GM12891 (cell line): ENCODE data around the gene ATP8B1.

Experiments
- DNase-seq: peaks from one replicate; pipeline ENCODE4 v3.0.0; 2011; ENCODE audit warnings: low spot score; ENCODE audit not compliant: insufficient read length
- FAIRE-seq: peaks from 2 replicates; lab custom pipeline; 2011; peaks lifted over from hg19 to GRCh38; lab: Jason Lieb, UNC
- PAX5 ChIP-seq: IDR thresholded peaks from 2 replicates; pipeline ENCODE4 v1.6.1; 2011; ENCODE audit warnings: low read length, moderate library complexity, mild to moderate bottlenecking; ENCODE audit not compliant: insufficient read depth, severe bottlenecking
- POLR2A ChIP-seq: IDR thresholded peaks from 2 replicates; pipeline ENCODE4 v1.6.1; 2011; ENCODE audit warnings: low read depth, low read length, control low read depth
- POLR2AphosphoS5 ChIP-seq: IDR thresholded peaks from 2 replicates; pipeline ENCODE4 v1.6.1; 2011; ENCODE audit warnings: low read depth, low read length, control low read depth
- POU2F2 ChIP-seq: IDR thresholded peaks from 2 replicates; pipeline ENCODE4 v1.6.1; 2011; ENCODE audit warnings: low read depth, mild to moderate bottlenecking, control low read depth, low read length, moderate library complexity
- SPI1 ChIP-seq: IDR thresholded peaks from 2 replicates; pipeline ENCODE4 v1.6.1; 2011; ENCODE audit warnings: low read depth, low read length, control low read depth
- TAF1 ChIP-seq: IDR thresholded peaks from 2 replicates; pipeline ENCODE4 v1.6.1; 2011; ENCODE audit warnings: low read depth, low read length, control low read depth

ATP8B1 gene

DNA sequence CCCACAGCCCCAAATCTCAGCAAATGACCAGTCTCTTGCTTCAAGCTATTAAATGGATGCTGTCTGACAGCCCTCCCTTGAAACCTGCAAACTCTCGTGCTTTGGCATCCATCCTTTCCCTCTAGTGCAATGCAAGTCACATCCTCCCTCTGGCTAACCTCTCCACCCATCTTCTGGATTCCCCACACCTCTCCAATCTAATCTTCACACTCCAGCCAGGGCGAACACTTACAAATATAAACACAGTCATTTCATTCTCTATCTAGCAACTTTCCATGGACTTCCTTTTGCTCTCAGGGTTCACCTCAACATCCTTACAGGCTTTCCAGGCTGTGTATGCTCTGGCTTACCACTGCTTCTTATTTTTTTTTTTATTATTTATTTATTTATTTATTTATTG is 171.4 kb downstream of the ATP8B1 start:
- TF ChIP-seq TAF1 = no peak
- no peak for TF ChIP-seq POLR2AphosphoS5
- TF ChIP-seq POU2F2 = no peak
- TF ChIP-seq POLR2A = no peak
- no peak for TF ChIP-seq SPI1
- TF ChIP-seq PAX5 = no peak
- no peak for DNase-seq
- peak; percentile 69 for FAIRE-seq

DNA sequence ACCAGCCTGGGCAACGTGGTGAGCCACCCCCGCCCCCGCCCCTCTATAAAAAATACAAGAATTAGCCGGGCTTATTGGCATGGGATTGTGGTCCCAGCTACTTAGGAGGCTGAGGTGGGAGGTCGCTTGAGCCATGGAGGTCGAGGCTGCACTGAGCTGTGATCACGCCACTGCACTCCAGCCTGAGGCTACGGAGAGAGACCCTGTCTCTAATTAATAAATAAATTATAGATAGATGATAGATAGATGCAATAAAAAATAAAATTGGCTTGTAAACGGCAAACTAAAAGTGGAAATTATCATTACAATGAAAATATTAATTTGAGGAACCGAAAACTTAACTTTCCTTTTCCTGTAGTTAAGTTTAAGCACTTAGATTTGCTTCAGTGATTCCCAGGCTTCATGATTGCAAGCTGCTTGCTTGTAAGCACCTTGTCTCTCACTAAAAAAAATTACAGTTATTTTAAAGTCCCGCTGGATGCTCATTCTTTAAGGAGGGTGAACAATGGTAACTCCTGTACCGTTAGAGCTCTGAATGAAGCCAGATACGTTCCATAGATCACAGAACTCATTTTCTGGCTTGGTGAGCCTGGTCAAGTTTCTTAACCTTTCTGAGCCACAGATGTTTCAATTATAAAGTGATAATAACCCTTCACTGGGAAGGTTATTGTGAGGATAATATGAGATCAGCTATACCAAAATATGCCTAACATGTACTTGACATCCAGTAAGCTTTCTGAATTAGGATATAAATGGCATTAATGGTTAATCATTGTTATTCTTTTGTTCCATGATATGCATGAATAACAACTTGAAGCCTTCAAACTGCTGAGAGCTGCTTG is 172.1 kb downstream of the ATP8B1 start:
- DNase-seq (no peak), FAIRE-seq (peak; percentile 69)
- no peak for TF ChIP-seq POLR2A
- no peak for TF ChIP-seq PAX5
- TF ChIP-seq SPI1 = peak; percentile 83
- no peak for TF ChIP-seq TAF1
- no peak for TF ChIP-seq POU2F2
- no peak for TF ChIP-seq POLR2AphosphoS5

DNA sequence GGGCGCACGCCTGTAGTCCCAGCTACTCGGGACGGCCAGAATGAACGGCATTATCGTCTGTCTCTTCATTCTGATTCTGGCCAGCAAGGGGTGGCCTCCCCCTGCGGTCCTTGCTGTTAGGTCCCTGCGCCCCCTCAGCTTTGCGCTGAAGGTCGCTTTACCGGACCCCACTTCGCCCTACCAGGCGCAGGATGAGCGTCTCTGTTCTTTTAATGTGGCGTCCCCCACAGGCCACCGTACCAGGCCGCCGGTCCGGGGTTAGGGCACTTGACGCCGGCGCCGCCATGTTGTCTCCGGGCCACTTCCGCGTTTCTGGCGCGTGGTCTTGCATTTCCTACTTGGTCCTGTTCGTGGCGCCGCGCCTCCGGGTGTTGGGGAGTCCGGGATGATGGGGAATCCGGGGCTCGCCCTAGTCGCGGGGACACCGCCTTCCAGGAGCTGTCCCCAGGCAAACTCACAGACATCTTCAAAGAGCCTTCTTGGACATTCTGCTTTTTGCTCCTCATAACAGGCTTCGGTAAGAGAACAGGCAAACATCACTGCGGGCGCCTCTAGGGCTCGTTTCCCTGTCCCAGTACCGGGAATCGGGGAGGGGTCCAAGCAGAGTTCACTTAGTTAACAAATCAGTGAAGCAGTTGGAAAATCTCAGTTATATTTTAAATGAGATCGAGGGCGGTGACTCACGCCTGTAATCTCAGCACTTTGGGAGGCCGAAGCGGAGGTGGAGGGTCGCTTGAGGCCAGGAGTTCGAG is 172.9 kb downstream of the ATP8B1 start:
- TF ChIP-seq POLR2AphosphoS5 (no peak), TAF1 (peak; percentile 46; the same call in 1 of the 2 replicates), SPI1 (peak; percentile 77)
- peak; percentile 94 for FAIRE-seq

DNA sequence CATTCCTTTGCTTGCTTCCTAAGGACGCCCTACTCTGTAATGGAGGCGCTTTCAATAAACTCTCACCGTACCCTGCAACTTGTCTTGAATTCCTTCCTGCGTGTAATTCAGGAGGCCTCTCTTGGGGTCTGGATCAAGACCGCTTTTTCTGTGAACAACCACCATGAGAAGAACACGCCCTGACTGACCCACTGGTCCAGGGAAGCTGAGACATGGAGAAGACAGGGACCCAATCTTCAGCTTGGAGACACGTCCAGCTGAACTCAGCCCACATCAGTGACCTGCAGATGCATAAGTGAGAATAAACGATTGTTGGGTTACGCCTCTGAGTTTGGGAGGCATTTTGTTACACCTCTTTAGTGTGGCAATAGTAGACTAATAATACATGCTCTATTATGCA is 173.7 kb downstream of the ATP8B1 start:
- FAIRE-seq (peak; percentile 54), DNase-seq (no peak)
- TF ChIP-seq POLR2A (no peak), POLR2AphosphoS5 (no peak), SPI1 (no peak), POU2F2 (no peak), PAX5 (no peak), TAF1 (no peak)

More for the DNA sequence above, 172.9 kb downstream of the ATP8B1 start:
- peak; percentile 82 for DNase-seq

DNA sequence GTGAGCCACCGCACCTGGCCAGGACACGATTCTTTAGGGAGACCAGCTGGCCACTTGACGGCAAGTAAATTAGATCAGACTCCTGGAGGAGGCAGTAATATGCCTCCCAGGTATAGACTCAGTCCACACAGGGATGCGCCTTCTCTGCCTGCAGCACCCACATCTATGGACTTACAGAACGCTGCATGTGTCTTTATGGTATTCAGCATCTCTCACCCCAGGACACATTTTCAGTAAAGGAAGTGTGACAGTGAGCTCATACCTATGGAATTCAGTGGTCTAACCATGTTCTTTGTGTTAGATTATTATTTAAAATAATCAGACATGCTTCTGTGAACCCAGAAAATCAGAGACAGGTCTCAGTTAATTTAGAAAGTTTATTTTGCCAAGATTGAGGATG is 175.6 kb downstream of the ATP8B1 start:
- no peak for DNase-seq
- TF ChIP-seq POU2F2 (no peak), SPI1 (no peak), POLR2AphosphoS5 (no peak), PAX5 (no peak), POLR2A (no peak), TAF1 (no peak)
- FAIRE-seq = no peak

DNA sequence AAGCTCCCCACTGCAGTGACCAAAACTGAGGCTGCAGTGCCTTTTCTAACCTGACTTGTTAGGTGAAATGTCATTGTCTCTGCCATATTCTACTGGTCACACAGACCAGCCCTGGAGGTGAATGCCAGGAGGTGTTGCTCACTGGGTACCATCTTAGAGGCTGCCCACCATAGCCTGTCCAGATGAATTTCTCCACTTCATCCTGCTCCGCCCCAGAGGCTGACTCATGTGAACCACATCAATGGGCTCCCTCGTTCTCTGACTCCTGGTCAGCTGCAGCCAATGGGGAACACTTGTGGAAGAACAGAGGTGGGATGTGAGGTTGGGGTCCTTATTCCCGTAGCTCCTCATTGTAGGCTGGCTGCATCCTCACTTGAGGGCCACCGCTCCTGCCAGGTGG is 178.1 kb downstream of the ATP8B1 start:
- DNase-seq = no peak
- TF ChIP-seq SPI1 (no peak), PAX5 (no peak), TAF1 (no peak), POU2F2 (no peak), POLR2A (no peak), POLR2AphosphoS5 (no peak)
- FAIRE-seq = no peak

DNA sequence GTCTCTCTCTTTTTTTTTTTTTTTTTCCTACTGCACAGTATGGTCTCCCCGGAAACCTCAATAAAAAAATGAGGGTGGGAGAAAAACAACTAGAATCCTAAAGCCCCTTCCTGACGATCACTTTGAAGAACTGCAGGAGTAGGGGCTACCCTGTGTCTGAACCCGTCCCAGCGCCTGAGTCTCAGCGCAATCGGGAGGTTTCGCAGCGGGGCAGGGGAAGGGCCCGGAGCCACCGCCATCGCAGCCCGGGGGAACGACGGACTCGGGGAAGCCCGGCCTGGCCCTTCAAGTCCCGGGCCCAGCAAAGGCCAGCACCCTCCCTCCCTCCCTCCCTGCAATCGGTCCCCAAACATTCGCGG is 181.9 kb downstream of the ATP8B1 start:
- TF ChIP-seq SPI1 (no peak), PAX5 (no peak), POLR2A (no peak), POU2F2 (no peak), TAF1 (no peak), POLR2AphosphoS5 (no peak)
- FAIRE-seq (no peak), DNase-seq (no peak)

DNA sequence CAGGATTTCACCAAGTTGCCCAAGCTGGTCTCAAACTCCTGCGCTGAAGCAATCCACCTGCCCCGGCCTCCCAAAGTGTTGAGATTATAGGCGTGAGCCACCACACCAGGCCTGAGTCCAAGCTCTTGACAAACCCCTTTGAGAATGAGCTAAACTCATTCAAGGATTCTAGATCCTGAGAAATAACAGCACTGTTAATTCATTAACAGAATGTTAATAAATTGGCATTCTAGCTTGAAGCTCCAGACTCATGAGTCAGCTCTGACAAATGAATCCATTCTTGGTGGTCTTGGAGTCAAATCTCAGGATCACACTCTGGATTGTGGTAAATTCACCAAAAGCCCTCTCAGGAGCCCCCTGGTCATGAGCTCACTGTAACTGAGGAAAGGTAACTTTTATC is 183.2 kb downstream of the ATP8B1 start:
- FAIRE-seq (no peak), DNase-seq (no peak)
- TF ChIP-seq POLR2A (no peak), PAX5 (no peak), SPI1 (no peak), POU2F2 (no peak), POLR2AphosphoS5 (no peak), TAF1 (no peak)

DNA sequence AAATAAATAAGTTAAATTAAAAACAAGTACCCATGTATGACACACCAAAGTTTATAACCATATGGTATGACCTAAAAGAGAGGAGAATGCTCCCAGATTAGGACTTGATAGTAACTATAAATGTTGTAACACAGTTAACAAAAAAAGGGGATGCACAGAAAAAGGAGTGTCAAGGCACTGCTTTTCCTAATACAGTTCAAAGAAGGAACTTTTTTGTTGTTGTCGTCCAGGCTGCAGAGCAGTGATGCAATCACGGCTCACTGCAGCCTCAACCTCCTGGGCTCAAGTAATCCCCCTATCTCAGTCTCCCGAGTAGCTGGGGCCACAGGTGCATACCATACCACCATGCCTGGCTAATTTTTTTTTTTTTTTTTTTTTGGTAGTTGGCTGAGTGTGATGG is 184.2 kb downstream of the ATP8B1 start:
- DNase-seq (no peak), FAIRE-seq (no peak)

More for the DNA sequence above, 184.2 kb downstream of the ATP8B1 start:
- TF ChIP-seq SPI1 (no peak), TAF1 (no peak), PAX5 (no peak), POU2F2 (no peak), POLR2AphosphoS5 (no peak)
